Stimulated activated CD8-positive, alpha-beta memory T cell treated with anti-CD3 and anti-CD28 coated beads, Interleukin-2, amount 100 ng/mL, for 1 hour (primary cell): ENCODE data around the gene TMA7.

Experiments
- DNase-seq, 2 donors: peaks; one replicate each; pipeline ENCODE4 v3.0.0-alpha.2; 2020; ENCODE audit warnings: low read depth in 2 of 2

The TMA7 gene

GRCh38 chr3:48409291-48410201 lies 30.5 kb upstream of the TMA7 start:
- DNase-seq: no peak

DNA sequence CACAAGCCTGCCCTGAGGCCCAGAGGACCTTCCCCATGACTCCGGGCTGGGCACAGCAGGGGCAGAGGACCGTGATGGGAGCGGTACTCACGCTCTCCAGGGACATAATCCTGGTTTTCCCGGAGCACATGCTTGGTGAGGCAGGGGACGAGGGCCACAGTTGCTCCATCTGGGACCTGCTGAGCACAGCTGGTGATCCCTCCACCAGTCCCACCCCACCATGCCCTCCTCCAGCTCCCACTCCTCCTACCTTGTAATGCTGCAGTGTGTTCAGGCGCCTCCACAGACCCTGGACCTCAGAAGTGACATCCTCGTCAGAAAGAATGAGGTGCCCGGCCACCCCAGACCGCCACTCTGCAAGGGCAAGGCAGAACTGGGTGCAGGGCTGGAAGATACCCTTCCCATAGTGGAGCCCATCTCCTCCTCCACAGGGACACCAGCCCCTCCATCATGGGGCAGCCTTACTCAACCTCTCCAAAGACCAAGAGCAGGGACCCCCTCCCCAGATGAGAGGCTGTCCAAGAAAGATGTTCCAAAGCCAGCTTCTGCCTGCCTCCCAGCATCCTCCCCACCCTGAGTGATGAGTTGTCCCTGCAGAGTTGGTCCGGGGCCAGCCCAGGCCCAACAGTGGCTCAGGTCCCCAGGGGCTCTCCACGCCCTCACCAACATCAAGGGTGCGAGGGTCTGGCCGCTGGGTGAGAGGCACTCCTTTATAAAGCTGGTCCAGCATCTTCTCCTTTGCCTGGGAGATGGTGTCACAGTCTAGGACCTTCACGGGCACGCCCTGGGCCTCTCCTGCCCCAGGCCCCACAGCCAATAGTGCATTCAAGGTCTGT lies 29.6 kb upstream of the TMA7 start:
- DNase-seq: no peak

- DNase-seq: no peak
Measured at GRCh38 chr3:48411041-48411588, 28.9 kb upstream of the TMA7 start.

GRCh38 chr3:48411606-48412374 lies 28.3 kb upstream of the TMA7 start:
- no peak for DNase-seq

DNA sequence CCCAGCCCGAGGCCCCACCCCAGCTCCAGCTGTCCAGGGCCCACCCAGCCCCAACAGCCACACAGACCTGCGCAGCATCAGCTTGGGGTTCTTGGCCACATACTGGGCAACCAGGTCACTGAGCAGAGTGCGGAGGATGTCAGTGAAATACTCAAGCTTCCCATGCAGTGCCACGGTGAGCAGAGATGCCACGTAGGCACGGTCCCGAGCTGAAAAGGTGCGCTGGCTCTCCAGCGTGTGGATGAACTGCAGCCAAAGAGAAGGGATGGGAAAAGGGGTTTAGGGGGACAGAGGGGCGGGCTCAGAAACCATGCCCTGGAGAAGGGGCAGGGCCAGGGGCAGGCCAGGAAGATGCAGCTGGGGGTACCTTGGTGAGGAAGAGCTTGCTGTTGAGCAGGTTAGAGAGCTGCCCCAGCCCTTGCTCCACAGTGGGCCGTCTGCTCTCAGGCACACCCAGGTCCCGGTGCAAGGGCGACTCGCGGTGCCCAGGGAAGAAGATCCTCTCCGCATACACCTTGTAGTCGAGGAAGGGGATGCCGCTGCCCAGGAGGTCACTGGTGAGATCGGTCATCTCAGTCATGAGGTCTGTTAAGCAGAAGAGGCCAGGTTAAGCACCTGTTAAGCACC lies 27.6 kb upstream of the TMA7 start:
- no peak for DNase-seq

- DNase-seq: no peak
Measured at GRCh38 chr3:48413086-48413485, 27.0 kb upstream of the TMA7 start.

GRCh38 chr3:48413611-48414010 lies 26.4 kb upstream of the TMA7 start:
- DNase-seq: no peak

DNA sequence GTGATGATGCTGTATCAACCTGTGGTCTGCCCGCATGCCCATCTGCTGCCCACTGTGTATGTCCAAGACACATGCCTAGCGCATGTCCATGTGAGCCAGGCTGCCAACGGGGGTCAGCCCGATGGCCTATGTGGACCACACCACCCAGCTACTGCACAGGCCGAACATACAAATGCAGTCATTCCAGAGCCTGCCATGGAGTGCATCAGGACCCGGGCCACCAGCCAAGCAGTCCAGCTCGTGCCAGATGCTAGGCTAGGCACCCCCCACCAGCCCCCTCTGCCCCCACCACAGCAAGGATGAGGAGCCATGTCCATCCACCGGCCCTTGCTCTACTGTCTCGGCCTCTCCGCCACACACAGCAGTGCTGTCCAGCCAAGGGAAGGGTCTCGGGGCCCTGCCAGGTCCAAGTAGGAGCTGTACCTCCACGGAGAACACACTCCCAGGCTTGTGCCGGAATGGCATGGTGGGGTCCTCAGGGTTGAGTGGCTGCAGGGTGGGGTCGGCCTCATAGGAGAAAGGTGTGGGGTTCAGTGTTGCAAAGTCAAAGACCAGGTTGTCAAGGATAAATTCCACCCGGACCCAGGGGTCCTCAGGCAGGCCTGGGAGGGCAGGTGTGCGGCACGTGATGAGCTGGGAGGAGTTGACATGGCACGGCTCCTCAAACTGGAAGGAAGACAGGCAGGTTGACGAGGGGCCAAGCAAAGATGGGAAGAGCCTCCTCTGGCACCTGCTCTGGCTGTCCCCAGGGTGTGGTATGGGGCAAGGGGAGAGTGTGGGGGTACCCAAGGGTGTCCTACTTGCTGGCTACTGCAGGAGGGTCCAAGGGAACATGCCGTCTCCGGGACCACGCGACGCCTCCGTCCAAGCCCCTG lies 25.4 kb upstream of the TMA7 start:
- no peak for DNase-seq

DNA sequence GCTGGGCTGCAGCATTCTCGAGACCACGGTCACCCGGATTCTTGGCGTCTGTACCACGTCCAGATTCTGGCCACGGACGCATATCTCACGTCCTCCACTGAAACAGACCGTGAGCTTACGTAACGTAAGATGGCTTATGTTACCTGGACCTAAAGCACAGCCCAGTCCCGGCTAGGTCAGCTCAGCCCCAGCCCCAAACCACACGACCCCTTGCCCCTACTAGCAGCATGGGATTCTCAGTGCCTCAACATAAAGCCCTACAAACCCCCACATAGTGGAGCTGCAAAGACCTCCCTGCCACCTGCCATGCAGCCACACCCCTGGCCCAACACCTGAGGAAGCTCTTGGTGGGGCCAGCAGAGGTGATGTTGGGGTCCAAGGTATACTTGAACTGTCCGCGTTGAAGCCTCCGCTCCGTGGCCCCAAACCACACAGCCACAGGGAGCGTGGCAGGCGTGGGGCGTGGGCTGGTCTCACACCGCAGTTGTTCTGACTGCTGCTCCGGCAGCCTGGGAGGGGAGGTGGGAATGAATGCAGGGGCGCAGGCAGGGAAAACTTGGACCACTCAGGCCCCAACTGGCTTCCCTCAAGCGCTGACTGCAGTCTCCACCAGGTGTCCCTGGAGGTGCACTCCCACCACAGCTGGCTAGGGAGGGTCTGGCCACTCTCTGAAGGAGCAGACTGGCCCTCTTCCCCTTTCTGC lies 24.7 kb upstream of the TMA7 start:
- no peak for DNase-seq

GRCh38 chr3:48416091-48416505 lies 24.0 kb upstream of the TMA7 start:
- no peak for DNase-seq

DNA sequence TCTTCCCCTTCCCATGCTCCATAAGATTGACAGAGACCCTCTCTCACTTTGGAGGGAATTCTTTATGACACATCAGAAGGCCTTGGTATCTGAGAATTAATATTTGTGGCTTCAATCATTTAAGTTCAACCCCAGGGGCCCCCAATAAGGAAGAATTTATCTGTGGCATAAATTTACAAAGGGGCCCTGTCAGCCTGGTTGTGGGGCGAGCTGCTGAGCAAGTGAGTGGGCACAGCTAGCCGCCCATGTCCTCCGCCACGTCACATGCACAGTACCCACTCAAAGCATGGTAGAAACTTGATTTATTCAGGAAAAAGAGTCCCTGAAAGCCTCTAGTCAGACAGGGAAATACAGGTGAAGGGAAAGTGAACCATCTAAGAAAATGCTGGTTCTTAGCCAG lies 23.5 kb upstream of the TMA7 start:
- DNase-seq: no peak

- no peak for DNase-seq
Measured at GRCh38 chr3:48417529-48418108, 22.4 kb upstream of the TMA7 start.

- DNase-seq: no peak
Measured at GRCh38 chr3:48418140-48418539, 21.9 kb upstream of the TMA7 start.

GRCh38 chr3:48418651-48419050 lies 21.4 kb upstream of the TMA7 start:
- DNase-seq: no peak

GRCh38 chr3:48419149-48419548 lies 20.9 kb upstream of the TMA7 start:
- DNase-seq: no peak

- DNase-seq: no peak
Measured at GRCh38 chr3:48419597-48419996, 20.5 kb upstream of the TMA7 start.

DNA sequence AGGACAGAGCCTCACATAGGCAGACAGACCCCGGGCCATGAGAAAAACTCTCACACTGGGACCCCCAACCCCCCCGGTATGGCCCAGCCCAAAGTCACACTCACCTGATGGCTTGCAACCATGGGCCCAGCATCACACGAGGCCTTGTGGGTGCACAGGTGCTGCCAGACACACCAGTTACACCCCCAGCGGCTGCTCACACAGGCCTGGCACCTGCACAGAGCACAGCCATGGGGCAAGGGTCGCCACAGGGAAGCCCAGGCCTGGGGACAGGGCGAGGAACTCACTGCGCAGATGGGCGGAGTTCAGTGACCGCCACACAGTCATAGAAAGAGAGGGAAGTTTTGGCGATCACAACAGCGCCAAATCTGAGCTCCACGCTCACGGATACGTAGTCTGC lies 19.5 kb upstream of the TMA7 start:
- DNase-seq: no peak

DNA sequence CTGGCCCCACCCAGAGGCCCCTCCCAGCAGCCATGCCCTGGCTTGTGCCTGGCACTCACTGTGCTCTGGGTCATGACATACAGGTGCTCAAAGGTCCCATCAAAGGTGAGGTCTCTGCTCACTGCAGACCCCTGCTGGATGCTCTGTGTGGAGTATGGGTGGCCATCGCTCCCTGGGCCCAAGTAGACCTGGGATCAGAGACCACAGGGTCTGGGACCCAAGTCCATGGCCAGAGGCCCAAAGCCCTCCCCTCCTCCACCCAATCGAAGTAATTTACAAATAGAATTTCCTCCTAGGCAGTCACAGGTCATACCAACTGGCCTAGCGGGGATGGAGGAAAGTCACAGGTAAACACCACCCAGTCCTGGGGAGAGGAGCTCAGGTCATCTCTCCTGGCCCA lies 17.8 kb upstream of the TMA7 start:
- DNase-seq: no peak

GRCh38 chr3:48422681-48423080 lies 17.4 kb upstream of the TMA7 start:
- no peak for DNase-seq
